A549 treated with CpdA at 1 μM for 4 hours (cell line): ENCODE data around the gene EVC. TPM values are rescaled to one million over a fixed set of nuclear protein-coding genes. Genes with fewer than 3 reads are reported as not detected.

ENCODE experiments used
- total RNA-seq: library from RNA; stranded (reverse); fragments of 200-300 nt; extraction: Qiagen RNA extraction; gene quantifications from 5 replicates; pipeline ENCODE4 v1.2.3, GENCODE V29; 2022; ENCODE audit warnings: low read depth

The EVC gene
- 9.0 to 14.6 TPM (median 12.1 TPM) in 5 replicates for total RNA-seq

GRCh38 chr4:5710961-5711478 is at the start of gene EVC:
TSS of gene EVC (plus strand) at chr4:5711201. CDS start at chr4:5711381, 180 bp downstream.

DNA sequence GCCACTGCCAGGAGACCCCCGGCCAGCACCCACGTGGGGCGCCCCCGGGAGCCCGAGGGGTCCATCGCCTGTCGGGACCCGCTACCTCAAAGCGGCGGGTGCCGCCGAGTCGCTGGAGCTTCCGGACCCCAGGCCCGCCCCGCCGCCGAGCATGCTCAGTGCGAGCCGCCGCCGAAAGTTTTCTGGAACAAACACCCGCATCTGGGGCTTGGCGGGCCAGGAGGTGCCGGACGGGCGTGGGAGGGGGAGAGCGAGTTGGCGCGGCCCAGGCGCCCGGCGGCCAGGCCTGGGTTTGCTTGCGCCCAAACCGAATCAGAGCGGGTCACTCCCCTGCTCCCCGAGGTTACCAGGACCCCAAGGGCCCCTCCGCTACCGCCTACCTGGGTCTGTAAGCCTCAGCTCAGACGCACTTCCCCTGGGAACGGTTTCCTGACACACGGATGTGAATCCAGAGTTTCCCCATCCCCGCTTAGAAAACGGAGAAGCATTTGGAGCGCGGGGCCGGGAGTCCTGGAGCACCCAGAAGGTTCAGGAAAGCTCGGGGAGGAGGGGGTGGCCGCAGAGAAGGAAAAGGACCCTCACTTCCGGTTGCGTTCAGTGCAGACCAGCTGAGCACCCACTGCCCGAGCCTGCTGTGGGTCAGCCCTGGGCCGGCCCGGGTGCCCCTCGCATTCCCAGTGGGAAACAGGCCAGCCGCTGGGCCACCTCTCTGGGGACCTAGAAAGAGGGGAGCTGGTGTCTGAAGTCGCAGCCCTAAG is 2.4 kb upstream of the EVC start, which contains the start of gene EVC2:
Gene EVC2 (minus strand): TSS at position 111 of the 758 bp plus-strand sequence. CDS start 46 bp downstream, at position 65.

Other genes starting within 250 kb of the EVC start
- 2.0 to 2.7 TPM (median 2.3 TPM) in 5 replicates for gene EVC2, start 2.6 kb upstream of the EVC start, total RNA-seq
- gene CRMP1, start 181.9 kb downstream of the EVC start, total RNA-seq = 1.8 to 2.6 TPM (median 2.1 TPM) in 5 replicates